ENCODE measurements around the gene THRB.

DNA sequence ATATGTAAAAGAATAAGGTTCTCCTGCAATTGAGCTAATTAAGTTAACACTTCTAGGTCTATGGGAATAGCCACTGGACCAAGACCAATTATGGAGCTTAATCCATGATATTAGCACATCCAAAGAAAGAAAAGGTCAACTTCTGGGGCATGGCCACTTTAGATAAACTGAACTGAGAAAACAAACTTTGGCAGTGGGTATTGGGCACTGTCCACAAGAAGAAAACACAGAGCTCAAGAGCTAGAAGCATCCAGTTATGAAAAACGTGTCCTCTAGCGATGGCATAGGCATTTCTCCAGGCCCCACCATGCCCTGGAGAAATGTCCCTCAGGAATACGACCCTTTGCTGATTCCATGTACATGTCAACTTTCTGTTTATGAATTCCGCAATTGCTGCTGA lies 87.8 kb downstream of the THRB start:
- no peak for TF ChIP-seq POLR2A (IDR thresholded peaks at IDR 0.05)
- TF ChIP-seq, protein P1, sequence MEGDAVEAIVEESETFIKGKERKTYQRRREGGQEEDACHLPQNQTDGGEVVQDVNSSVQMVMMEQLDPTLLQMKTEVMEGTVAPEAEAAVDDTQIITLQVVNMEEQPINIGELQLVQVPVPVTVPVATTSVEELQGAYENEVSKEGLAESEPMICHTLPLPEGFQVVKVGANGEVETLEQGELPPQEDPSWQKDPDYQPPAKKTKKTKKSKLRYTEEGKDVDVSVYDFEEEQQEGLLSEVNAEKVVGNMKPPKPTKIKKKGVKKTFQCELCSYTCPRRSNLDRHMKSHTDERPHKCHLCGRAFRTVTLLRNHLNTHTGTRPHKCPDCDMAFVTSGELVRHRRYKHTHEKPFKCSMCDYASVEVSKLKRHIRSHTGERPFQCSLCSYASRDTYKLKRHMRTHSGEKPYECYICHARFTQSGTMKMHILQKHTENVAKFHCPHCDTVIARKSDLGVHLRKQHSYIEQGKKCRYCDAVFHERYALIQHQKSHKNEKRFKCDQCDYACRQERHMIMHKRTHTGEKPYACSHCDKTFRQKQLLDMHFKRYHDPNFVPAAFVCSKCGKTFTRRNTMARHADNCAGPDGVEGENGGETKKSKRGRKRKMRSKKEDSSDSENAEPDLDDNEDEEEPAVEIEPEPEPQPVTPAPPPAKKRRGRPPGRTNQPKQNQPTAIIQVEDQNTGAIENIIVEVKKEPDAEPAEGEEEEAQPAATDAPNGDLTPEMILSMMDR (IDR thresholded peaks at IDR 0.05), result no peak
